ENCODE results near the gene RPP21.

DNA sequence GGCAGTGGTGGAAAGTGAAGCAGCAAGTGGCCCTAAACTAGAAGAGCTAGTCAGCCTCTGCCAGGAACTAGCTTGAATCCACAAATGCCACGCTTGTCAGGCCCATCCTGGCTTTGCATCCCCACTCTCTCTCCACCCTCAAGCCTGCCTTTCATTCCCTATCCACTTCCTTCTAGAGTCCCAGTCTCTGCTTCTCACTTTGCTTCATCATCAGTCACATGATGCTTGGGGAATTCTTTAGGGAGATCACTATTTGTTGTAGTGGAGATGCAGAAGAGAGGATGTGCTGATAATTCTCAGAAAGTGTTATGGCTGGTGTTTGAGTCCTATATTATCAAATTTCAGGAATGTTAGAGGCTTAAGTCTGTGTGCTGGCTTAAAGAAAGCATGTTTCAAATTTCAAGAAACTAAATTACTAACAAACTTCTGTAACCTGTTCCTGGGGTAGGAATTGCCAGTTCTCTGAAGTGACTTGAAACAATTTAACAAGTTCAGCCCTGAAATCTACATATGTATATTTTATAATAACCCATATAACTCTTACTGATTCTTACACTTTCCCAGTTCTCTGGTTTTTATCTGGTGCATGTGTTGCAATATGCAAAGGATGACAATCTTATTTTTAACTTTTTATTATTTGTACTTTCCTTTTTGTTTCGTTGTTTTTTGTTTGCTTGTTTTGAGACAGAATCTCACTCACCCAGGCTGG, 10.7 kb upstream of the RPP21 start:
- TF ChIP-seq, protein P1, sequence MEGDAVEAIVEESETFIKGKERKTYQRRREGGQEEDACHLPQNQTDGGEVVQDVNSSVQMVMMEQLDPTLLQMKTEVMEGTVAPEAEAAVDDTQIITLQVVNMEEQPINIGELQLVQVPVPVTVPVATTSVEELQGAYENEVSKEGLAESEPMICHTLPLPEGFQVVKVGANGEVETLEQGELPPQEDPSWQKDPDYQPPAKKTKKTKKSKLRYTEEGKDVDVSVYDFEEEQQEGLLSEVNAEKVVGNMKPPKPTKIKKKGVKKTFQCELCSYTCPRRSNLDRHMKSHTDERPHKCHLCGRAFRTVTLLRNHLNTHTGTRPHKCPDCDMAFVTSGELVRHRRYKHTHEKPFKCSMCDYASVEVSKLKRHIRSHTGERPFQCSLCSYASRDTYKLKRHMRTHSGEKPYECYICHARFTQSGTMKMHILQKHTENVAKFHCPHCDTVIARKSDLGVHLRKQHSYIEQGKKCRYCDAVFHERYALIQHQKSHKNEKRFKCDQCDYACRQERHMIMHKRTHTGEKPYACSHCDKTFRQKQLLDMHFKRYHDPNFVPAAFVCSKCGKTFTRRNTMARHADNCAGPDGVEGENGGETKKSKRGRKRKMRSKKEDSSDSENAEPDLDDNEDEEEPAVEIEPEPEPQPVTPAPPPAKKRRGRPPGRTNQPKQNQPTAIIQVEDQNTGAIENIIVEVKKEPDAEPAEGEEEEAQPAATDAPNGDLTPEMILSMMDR (IDR thresholded peaks at IDR 0.05; ENCODE audit: low read length) = no peak
- TF ChIP-seq EZH2 (IDR thresholded peaks at IDR 0.05; ENCODE audit: borderline replicate concordance, low read length) = no peak
